NCI-H2196 treated with DMSO at 0.1 percent for 48 hours (cell line): ENCODE measurements around the gene SULT1A1.
"Not testable (repeated sequence)": the region's sequence is repeated elsewhere in the genome, so short reads cannot be mapped to it uniquely, and the experiment has no call there.

Experiments
- DNase-seq: peaks from one replicate; lab custom pipeline; 2025; ENCODE audit not compliant: unreplicated experiment; lab: John Stamatoyannopoulos, UW

SULT1A1 gene

GRCh38 chr16:28609631-28610594 is at the start of gene SULT1A1:
TSS of gene SULT1A1 (minus strand) at chr16:28610044. CDS start at chr16:28608855, 1,189 bp downstream.
- no peak for DNase-seq

GRCh38 chr16:28639959-28640358 is 30.1 kb upstream of the SULT1A1 start:
- DNase-seq = not testable (repeated sequence)

DNA sequence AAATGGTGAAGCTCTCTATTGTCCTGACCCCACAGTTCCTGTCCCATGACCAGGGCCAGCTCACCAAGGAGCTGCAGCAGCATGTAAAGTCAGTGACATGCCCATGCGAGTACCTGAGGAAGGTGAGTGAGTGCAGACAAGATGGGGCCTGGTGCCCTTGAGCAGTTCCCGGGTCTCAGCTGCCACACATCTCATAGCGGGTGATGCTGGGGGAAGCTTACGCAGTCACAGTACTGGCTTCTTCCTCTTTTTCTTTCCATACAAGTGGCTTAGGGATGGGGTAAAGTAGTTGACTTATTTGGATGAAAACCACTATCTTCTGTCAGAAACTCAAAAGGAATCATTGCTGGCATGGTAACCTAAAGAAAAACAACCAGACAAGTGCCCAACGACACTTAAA is 28.5 kb upstream of the SULT1A1 start:
- DNase-seq = not testable (repeated sequence)

GRCh38 chr16:28637765-28638164 is 27.9 kb upstream of the SULT1A1 start, which contains the start of gene NPIPB8:
TSS of gene NPIPB8 (plus strand) at chr16:28638065. CDS start at chr16:28638361, 296 bp downstream.
- not testable (repeated sequence) for DNase-seq

DNA sequence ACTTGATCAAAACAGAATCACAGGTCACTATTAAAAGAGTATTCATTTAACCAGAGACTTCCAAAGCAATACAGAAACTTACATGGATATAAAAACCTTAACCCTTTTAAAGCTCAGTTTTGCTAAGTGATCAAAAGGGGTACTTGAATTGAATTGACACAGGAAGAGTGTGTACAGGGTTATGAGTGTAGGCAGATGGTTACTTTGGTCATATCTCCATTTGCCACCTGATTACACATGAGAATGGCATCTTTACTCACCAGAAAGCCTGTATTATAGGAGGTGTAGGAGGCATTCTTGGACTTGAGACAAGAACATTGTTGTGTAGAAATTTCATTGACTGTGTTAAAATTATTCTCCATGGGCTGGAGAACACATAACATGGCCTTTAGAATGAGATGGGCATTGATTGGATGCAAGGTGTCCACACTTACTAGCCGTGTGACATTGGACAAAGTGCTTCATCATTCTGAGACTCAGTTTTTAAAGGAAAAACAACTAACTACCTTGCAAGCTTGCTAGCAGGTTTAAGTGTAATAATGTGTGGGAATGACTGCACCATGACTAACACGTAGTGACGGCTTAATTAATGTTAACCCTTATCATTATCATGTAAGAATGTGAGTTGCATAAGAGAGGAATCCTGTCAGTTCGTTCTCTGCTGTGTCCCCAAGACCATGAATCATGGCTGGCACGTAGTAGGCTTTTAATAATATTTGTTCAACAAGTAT is 26.4 kb upstream of the SULT1A1 start:
- not testable (repeated sequence) for DNase-seq

- not testable (repeated sequence) for DNase-seq
Measured at GRCh38 chr16:28630905-28631304, 21.1 kb upstream of the SULT1A1 start.

- DNase-seq = peak; percentile 67
Measured at GRCh38 chr16:28623172-28623711, 13.4 kb upstream of the SULT1A1 start.

GRCh38 chr16:28622532-28623171 is 12.8 kb upstream of the SULT1A1 start:
- DNase-seq = not testable (repeated sequence)

GRCh38 chr16:28621481-28622155 is 11.8 kb upstream of the SULT1A1 start:
- no peak for DNase-seq

DNA sequence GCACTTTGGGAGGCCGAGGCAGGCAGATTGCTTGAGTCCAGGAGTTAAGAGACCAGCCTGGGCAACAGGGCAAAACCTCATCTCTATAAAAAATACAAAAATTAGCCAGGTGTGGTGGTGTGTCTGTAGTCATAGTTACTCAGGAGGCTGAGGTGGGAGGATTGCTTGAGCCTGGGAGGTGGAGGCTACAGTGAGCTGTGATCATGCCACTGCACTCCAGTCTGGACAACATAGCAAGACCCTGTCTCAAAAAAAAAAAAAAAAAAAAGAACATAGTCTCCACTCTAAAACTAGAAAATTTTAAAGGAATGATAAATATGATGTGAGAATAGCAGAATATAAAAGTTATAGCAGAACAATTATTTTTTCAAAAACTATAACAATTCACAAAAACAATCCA is 10.5 kb upstream of the SULT1A1 start:
- DNase-seq = not testable (repeated sequence)

DNA sequence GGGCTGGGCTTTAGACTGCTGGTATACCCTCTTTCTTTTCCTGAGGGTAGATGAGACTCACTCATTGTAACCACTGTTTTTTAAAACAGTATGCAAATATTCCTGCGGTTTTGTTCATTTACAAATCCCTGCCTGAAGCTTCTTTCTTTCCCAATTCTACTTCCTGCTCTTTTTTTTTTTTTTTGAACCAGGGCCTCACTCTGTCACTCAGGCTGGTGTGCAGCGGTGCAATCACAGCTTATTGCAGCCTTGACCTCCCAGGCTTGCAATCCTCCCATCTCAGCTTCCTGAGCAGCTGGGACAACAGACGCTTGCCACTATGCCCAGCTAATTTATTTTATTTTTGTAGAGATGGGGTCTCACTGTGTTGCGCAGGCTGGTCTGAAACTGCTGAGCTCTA is 8.0 kb upstream of the SULT1A1 start:
- DNase-seq = no peak

GRCh38 chr16:28616636-28617035 is 6.8 kb upstream of the SULT1A1 start:
- no peak for DNase-seq

DNA sequence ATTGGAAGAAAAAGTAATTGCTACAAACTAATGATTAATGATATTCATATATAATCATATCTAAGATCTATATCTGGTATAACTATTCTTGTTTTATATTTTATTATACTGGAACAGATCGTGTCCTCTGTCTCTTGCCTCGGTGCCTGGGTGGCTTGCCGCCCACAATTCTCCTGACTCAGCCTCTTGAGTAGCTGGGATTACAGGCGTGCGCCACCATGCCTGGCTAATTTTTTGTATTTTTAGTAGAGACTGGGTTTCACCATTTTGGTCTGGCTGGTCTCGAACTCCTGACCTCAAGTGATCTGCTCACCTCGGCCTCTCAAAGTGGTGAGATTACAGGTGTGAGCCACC is 6.4 kb upstream of the SULT1A1 start:
- not testable (repeated sequence) for DNase-seq

DNA sequence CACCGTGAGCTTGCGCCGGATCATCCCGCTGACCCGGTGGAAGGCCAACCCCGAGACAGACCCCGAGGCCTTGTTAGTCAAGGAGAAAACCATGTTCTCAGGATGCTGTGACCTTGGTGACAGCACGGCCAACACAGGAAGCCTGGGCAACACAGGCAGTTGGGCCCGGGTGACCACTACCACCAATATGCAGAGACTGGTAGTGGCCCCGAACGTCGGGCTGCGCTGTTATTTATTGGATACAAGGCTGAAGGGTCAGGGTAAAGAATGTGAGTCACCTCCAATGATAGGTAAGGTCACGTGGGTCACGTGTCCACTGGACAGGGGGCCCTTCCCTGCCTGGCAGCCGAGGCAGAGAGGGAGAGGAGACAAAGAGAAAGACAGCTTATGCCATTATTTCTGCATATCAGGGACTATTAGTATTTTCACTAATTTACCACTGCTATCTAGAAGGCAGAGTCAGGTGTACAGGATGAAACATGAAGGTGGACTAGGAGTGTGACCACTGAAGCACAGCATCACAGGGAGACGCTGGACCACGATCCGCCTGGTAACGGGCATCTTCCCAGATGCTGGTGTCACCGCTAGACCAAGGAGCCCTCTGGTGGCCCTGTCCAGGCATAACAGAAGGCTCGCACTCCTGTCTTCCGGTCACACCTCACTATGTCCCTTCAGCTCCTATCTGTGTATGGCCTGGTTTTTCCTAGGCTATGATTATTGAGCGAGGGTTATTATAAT is 5.8 kb upstream of the SULT1A1 start:
- DNase-seq = peak; percentile 3

DNA sequence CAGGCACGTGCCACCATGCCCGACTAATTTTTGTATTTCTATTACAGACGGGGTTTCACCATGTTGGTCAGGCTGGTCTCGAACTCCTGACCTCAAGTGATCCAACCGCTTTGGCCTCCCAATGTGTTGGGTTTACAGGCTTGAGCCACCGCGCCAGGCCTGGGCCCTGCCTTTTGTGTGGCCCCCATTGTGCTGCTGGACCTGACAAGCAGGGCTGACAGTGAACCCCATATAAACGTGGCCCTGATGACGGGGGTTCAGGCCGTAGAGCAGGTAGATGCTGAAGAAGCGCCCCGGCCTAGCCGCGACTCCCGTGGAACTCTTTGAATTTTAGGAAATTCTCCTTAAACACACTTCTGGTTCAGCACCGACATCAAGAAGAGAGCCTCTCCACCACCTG is 4.7 kb upstream of the SULT1A1 start:
- DNase-seq = not testable (repeated sequence)

- DNase-seq = not testable (repeated sequence)
Measured at GRCh38 chr16:28613912-28614311, 4.1 kb upstream of the SULT1A1 start.

DNA sequence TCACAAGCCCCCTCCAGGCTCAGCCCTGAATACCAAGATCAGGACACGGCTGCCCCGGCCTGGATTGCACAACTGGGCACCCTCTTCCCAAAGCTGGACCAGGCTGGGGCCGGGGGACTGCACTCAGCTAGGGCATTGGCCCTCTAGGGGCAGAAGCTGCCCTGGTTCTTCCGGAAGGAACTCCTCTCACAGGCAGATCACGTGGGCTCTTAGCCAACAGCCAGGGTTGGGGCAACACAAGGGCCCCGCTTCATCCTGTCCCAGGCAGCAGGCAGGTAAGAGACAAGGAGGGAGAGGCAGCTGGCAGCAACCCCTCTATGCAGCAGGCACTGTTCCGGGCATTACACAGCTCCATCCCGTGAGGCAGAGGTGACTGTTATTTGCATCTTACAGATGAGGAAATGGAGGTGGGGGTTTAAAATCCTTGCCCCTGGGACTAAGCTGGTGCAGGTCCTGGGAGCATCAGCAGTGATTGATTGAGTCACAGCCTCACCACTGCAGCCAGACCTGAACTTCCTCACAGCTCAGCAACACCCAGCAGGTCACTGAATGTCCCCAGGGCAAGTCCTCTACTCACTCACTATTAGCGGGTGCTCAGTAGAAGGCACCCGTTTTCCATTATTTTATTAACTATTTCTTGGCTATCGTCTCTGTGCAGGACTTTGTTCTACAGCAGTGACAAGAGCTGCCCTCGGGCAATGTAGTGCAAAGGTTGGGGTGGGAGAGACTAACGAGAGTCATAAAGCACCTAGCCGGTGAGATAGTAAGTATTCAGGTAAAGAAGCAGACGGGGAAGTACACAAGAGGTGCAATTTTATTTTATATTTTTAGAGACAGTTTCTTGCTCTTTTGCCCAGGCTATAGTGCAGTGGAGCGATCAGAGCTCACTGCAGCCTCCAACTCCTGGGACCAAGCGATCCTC is 2.8 kb upstream of the SULT1A1 start:
- DNase-seq = not testable (repeated sequence)

- DNase-seq = no peak
Measured at GRCh38 chr16:28610595-28611191, 849 bp upstream of the SULT1A1 start.
